Immature natural killer cell (primary cell): ENCODE measurements around the gene RELL1. TPM values are rescaled to one million over a fixed set of nuclear protein-coding genes. Genes with fewer than 3 reads are reported as not detected.
A peak's percentile ranks its signal among the peaks of the same experiment; 100 is the strongest.

Source experiments
- DNase-seq, 3 donors: peaks; one replicate each; pipeline ENCODE4 v3.0.0; 2022; ENCODE audit warnings: mixed read lengths in 1 of 3
- H3K27ac Mint-ChIP-seq, 6 donors: one replicate each; pipeline ENCODE4 v1.8.0; 2020; ENCODE audit warnings: mixed read lengths in 6 of 6, mild to moderate bottlenecking in 5 of 6, inconsistent platforms in 4 of 6, moderate library complexity in 3 of 6
- H3K27me3 Mint-ChIP-seq, 3 donors: one replicate each; pipeline ENCODE4 v1.8.0; 2020 to 2021; ENCODE audit warnings: low read depth in 3 of 3, mild to moderate bottlenecking in 3 of 3, mixed read lengths in 3 of 3, moderate library complexity in 3 of 3, inconsistent platforms in 1 of 3
- H3K36me3 Mint-ChIP-seq, 3 donors: one replicate each; pipeline ENCODE4 v1.8.0; 2020; ENCODE audit warnings: mixed read lengths in 3 of 3, inconsistent platforms in 2 of 3, mild to moderate bottlenecking in 2 of 3
- H3K4me1 Mint-ChIP-seq, 2 donors: one replicate each; pipeline ENCODE4 v1.8.0; 2020; ENCODE audit warnings: inconsistent platforms in 2 of 2, mild to moderate bottlenecking in 2 of 2, mixed read lengths in 2 of 2, moderate library complexity in 1 of 2
- H3K4me3 Mint-ChIP-seq, 5 donors: one replicate each; pipeline ENCODE4 v1.8.0; 2020; ENCODE audit warnings: mild to moderate bottlenecking in 5 of 5, mixed read lengths in 5 of 5, inconsistent platforms in 3 of 5, moderate library complexity in 3 of 5
- H3K9me3 Mint-ChIP-seq, 6 donors: one replicate each; pipeline ENCODE4 v1.8.0; 2020; ENCODE audit warnings: mild to moderate bottlenecking in 6 of 6, mixed read lengths in 6 of 6, inconsistent platforms in 4 of 6, moderate library complexity in 3 of 6
- polyA plus RNA-seq, 3 donors: library from polyadenylated mRNA; unstranded; fragments of 300-500 nt; fragmentation: Illumina TruSeq; gene quantifications; one replicate each; pipeline ENCODE4 v1.2.3, GENCODE V29; 2021

Gene RELL1
- polyA plus RNA-seq, 3 donors from 2014 or later = 1.9 to 4.3 (median 3.5) TPM

GRCh38 chr4:37667197-37668100, 18.7 kb downstream of the RELL1 start:
- no peaks in the 10 kb centered on the region for H3K36me3 Mint-ChIP-seq
- DNase-seq = no peak
- peaks cover 0 to 3% (median 1%) of the 10 kb centered on the region in 3 donors for H3K27me3 Mint-ChIP-seq
- no peak overlapping the region for H3K27ac Mint-ChIP-seq
- H3K4me1 Mint-ChIP-seq = peaks cover 37 to 56% of the 10 kb centered on the region in 2 donors
- H3K9me3 Mint-ChIP-seq = no peaks in the 10 kb centered on the region
- H3K4me3 Mint-ChIP-seq = no peak overlapping the region

- Mint-ChIP-seq H3K27me3 (peaks cover 0 to 3% (median 1%) of the 10 kb centered on the region in 3 donors), H3K9me3 (no peaks in the 10 kb centered on the region), H3K36me3 (no peaks in the 10 kb centered on the region), H3K4me1 (peaks cover 34 to 56% of the 10 kb centered on the region in 2 donors), H3K27ac (no peak overlapping the region), H3K4me3 (no peak overlapping the region)
- no peak for DNase-seq
These were observed 19.5 kb downstream of the RELL1 start for GRCh38 chr4:37666625-37667071.

GRCh38 chr4:37665333-37666320, 20.5 kb downstream of the RELL1 start:
- DNase-seq = no peak
- H3K4me1 Mint-ChIP-seq = peaks cover 30 to 51% of the 10 kb centered on the region in 2 donors
- H3K4me3 Mint-ChIP-seq = no peak overlapping the region
- no peaks in the 10 kb centered on the region for H3K36me3 Mint-ChIP-seq
- no peaks in the 10 kb centered on the region for H3K9me3 Mint-ChIP-seq
- peak overlapping the region in 2 of 6 donors; percentile 35 to 47 for H3K27ac Mint-ChIP-seq
- peaks cover 0 to 3% (median 1%) of the 10 kb centered on the region in 3 donors for H3K27me3 Mint-ChIP-seq

- peak overlapping the region in 1 of 6 donors; percentile 40 for H3K27ac Mint-ChIP-seq
- peaks cover 0 to 3% (median 0%) of the 10 kb centered on the region in 3 donors for H3K27me3 Mint-ChIP-seq
- DNase-seq = no peak
- H3K4me3 Mint-ChIP-seq = no peak overlapping the region
- peaks cover 0 to 1% (median 0%) of the 10 kb centered on the region in 3 donors for H3K36me3 Mint-ChIP-seq
- no peaks in the 10 kb centered on the region for H3K9me3 Mint-ChIP-seq
- peaks cover 27 to 50% of the 10 kb centered on the region in 2 donors for H3K4me1 Mint-ChIP-seq
These were observed 21.5 kb downstream of the RELL1 start for GRCh38 chr4:37664696-37665095.

- no peak overlapping the region for H3K27ac Mint-ChIP-seq
- peaks cover 0 to 3% (median 0%) of the 10 kb centered on the region in 3 donors for H3K27me3 Mint-ChIP-seq
- no peak for DNase-seq
- H3K4me1 Mint-ChIP-seq = peaks cover 36 to 61% of the 10 kb centered on the region in 2 donors
- no peaks in the 10 kb centered on the region for H3K9me3 Mint-ChIP-seq
- peaks cover 0 to 8% (median 0%) of the 10 kb centered on the region in 3 donors for H3K36me3 Mint-ChIP-seq
- no peak overlapping the region for H3K4me3 Mint-ChIP-seq
These were observed 22.6 kb downstream of the RELL1 start for GRCh38 chr4:37663552-37663951.

- Mint-ChIP-seq H3K4me1 (peaks cover 36 to 65% of the 10 kb centered on the region in 2 donors), H3K27ac (no peak overlapping the region)
- no peak for DNase-seq
These were observed 23.2 kb downstream of the RELL1 start for GRCh38 chr4:37662861-37663390.

GRCh38 chr4:37662251-37662650, 23.9 kb downstream of the RELL1 start:
- Mint-ChIP-seq H3K27ac (no peak overlapping the region), H3K36me3 (peaks cover 0 to 11% (median 3%) of the 10 kb centered on the region in 3 donors), H3K4me1 (peaks cover 33 to 61% of the 10 kb centered on the region in 2 donors), H3K4me3 (no peak overlapping the region), H3K27me3 (peaks cover 0 to 2% (median 0%) of the 10 kb centered on the region in 3 donors), H3K9me3 (peaks cover 0 to under 1% (median 0%) of the 10 kb centered on the region in 6 donors)
- DNase-seq = no peak

More at GRCh38 chr4:37662861-37663390, 23.2 kb downstream of the RELL1 start:
- H3K9me3 Mint-ChIP-seq = no peaks in the 10 kb centered on the region
- H3K27me3 Mint-ChIP-seq = peaks cover 0 to 3% (median 2%) of the 10 kb centered on the region in 3 donors
- H3K36me3 Mint-ChIP-seq = peaks cover 0 to 8% (median 0%) of the 10 kb centered on the region in 3 donors
- no peak overlapping the region for H3K4me3 Mint-ChIP-seq

GRCh38 chr4:37661772-37662171, 24.4 kb downstream of the RELL1 start:
- Mint-ChIP-seq H3K27ac (no peak overlapping the region), H3K27me3 (peaks cover 0 to 2% (median 0%) of the 10 kb centered on the region in 3 donors), H3K4me1 (peaks cover 31 to 57% of the 10 kb centered on the region in 2 donors), H3K36me3 (peaks cover 0 to 13% (median 6%) of the 10 kb centered on the region in 3 donors), H3K9me3 (peaks cover 0 to 3% (median 0%) of the 10 kb centered on the region in 6 donors), H3K4me3 (no peak overlapping the region)
- DNase-seq = no peak

GRCh38 chr4:37659696-37660095, 26.5 kb downstream of the RELL1 start:
- Mint-ChIP-seq H3K4me1 (peaks cover 16 to 38% of the 10 kb centered on the region in 2 donors), H3K36me3 (peaks cover 16 to 26% (median 22%) of the 10 kb centered on the region in 3 donors), H3K27ac (no peak overlapping the region), H3K27me3 (peaks cover 0 to 2% (median 0%) of the 10 kb centered on the region in 3 donors), H3K9me3 (peaks cover 0 to 11% (median 4%) of the 10 kb centered on the region in 6 donors), H3K4me3 (no peak overlapping the region)
- no peak for DNase-seq

- peaks cover 0 to 2% (median 1%) of the 10 kb centered on the region in 3 donors for H3K27me3 Mint-ChIP-seq
- no peak overlapping the region for H3K4me3 Mint-ChIP-seq
- peaks cover 15 to 36% of the 10 kb centered on the region in 2 donors for H3K4me1 Mint-ChIP-seq
- H3K36me3 Mint-ChIP-seq = peaks cover 20 to 29% (median 27%) of the 10 kb centered on the region in 3 donors
- no peak overlapping the region for H3K27ac Mint-ChIP-seq
- no peak for DNase-seq
- H3K9me3 Mint-ChIP-seq = peaks cover 0 to 11% (median 4%) of the 10 kb centered on the region in 6 donors
These were observed 29.5 kb downstream of the RELL1 start for GRCh38 chr4:37656649-37657048.

GRCh38 chr4:37653601-37654000, 32.6 kb downstream of the RELL1 start:
- H3K4me1 Mint-ChIP-seq = peaks cover 3 to 37% of the 10 kb centered on the region in 2 donors
- peaks cover 0 to 2% (median 1%) of the 10 kb centered on the region in 3 donors for H3K27me3 Mint-ChIP-seq
- no peak overlapping the region for H3K27ac Mint-ChIP-seq
- H3K9me3 Mint-ChIP-seq = peaks cover 0 to 11% (median 4%) of the 10 kb centered on the region in 6 donors
- DNase-seq = no peak
- peaks cover 25 to 27% (median 27%) of the 10 kb centered on the region in 3 donors for H3K36me3 Mint-ChIP-seq
- H3K4me3 Mint-ChIP-seq = no peak overlapping the region

GRCh38 chr4:37652747-37653527, 33.2 kb downstream of the RELL1 start:
- Mint-ChIP-seq H3K9me3 (peaks cover 0 to 11% (median 4%) of the 10 kb centered on the region in 6 donors), H3K27me3 (peaks cover 0 to 3% (median under 1%) of the 10 kb centered on the region in 3 donors), H3K36me3 (peaks cover 25 to 27% (median 27%) of the 10 kb centered on the region in 3 donors), H3K4me1 (peaks cover 3 to 32% of the 10 kb centered on the region in 2 donors), H3K4me3 (no peak overlapping the region), H3K27ac (peak overlapping the region in 1 of 6 donors; percentile 31)
- DNase-seq = no peak
